ENCODE results near the gene EGFL7.

EGFL7 gene

GRCh38 chr9:136694163-136694871 lies 31.6 kb downstream of the EGFL7 start:
- WGBS, 2 experiments, result 55 to 58% methylated on average over 32 of the region's 32 CpGs
- no peak overlapping the region for H3K4me3 ChIP-seq (ENCODE audit: insufficient read depth, low read depth, low read length)
- H3K4me1 ChIP-seq (ENCODE audit: control insufficient read depth, insufficient read depth, low read length), result peaks cover 18% of the 10 kb centered on the region
- H3K9me3 ChIP-seq (ENCODE audit: control insufficient read depth, low read length), result no peaks in the 10 kb centered on the region
- peaks cover under 1% of the 10 kb centered on the region for H3K27me3 ChIP-seq (ENCODE audit: control insufficient read depth, insufficient read depth, low read length, poor library complexity, severe bottlenecking)
- H3K36me3 ChIP-seq (ENCODE audit: control insufficient read depth, insufficient read depth, low read length), result no peaks in the 10 kb centered on the region
- no peak overlapping the region for H3K27ac ChIP-seq (ENCODE audit: insufficient read depth, low read depth, low read length, poor library complexity, severe bottlenecking)

GRCh38 chr9:136694872-136695247 lies 32.1 kb downstream of the EGFL7 start:
- Histone ChIP-seq H3K27me3 (ENCODE audit: control insufficient read depth, insufficient read depth, low read length, poor library complexity, severe bottlenecking) (no peaks in the 10 kb centered on the region), H3K27ac (ENCODE audit: insufficient read depth, low read depth, low read length, poor library complexity, severe bottlenecking) (no peak overlapping the region), H3K9me3 (ENCODE audit: control insufficient read depth, low read length) (no peaks in the 10 kb centered on the region), H3K4me1 (ENCODE audit: control insufficient read depth, insufficient read depth, low read length) (peaks cover 18% of the 10 kb centered on the region), H3K4me3 (ENCODE audit: insufficient read depth, low read depth, low read length) (no peak overlapping the region), H3K36me3 (ENCODE audit: control insufficient read depth, insufficient read depth, low read length) (no peaks in the 10 kb centered on the region)
- 93 to 96% methylated on average over 10 to 11 of the region's 11 CpGs for WGBS, 2 experiments

- Histone ChIP-seq H3K4me3 (ENCODE audit: insufficient read depth, low read depth, low read length) (no peak overlapping the region), H3K27ac (ENCODE audit: insufficient read depth, low read depth, low read length, poor library complexity, severe bottlenecking) (no peak overlapping the region), H3K4me1 (ENCODE audit: control insufficient read depth, insufficient read depth, low read length) (peaks cover 18% of the 10 kb centered on the region), H3K27me3 (ENCODE audit: control insufficient read depth, insufficient read depth, low read length, poor library complexity, severe bottlenecking) (no peaks in the 10 kb centered on the region), H3K36me3 (ENCODE audit: control insufficient read depth, insufficient read depth, low read length) (no peaks in the 10 kb centered on the region), H3K9me3 (ENCODE audit: control insufficient read depth, low read length) (no peaks in the 10 kb centered on the region)
- 90% methylated on average over 10 of the region's 10 CpGs for WGBS, 2 experiments
Measured at GRCh38 chr9:136695435-136695895, 32.7 kb downstream of the EGFL7 start.

GRCh38 chr9:136695955-136696354 lies 33.2 kb downstream of the EGFL7 start:
- Histone ChIP-seq H3K27me3 (ENCODE audit: control insufficient read depth, insufficient read depth, low read length, poor library complexity, severe bottlenecking) (peaks cover 2% of the 10 kb centered on the region), H3K27ac (ENCODE audit: insufficient read depth, low read depth, low read length, poor library complexity, severe bottlenecking) (no peak overlapping the region), H3K4me3 (ENCODE audit: insufficient read depth, low read depth, low read length) (no peak overlapping the region), H3K36me3 (ENCODE audit: control insufficient read depth, insufficient read depth, low read length) (no peaks in the 10 kb centered on the region), H3K9me3 (ENCODE audit: control insufficient read depth, low read length) (no peaks in the 10 kb centered on the region), H3K4me1 (ENCODE audit: control insufficient read depth, insufficient read depth, low read length) (peaks cover 18% of the 10 kb centered on the region)
- 89 to 90% methylated on average over 23 of the region's 23 CpGs for WGBS, 2 experiments

GRCh38 chr9:136696502-136696901 lies 33.8 kb downstream of the EGFL7 start:
- H3K4me3 ChIP-seq (ENCODE audit: insufficient read depth, low read depth, low read length), result no peak overlapping the region
- H3K27ac ChIP-seq (ENCODE audit: insufficient read depth, low read depth, low read length, poor library complexity, severe bottlenecking), result no peak overlapping the region
- no peaks in the 10 kb centered on the region for H3K36me3 ChIP-seq (ENCODE audit: control insufficient read depth, insufficient read depth, low read length)
- peaks cover 14% of the 10 kb centered on the region for H3K4me1 ChIP-seq (ENCODE audit: control insufficient read depth, insufficient read depth, low read length)
- peaks cover 8% of the 10 kb centered on the region for H3K27me3 ChIP-seq (ENCODE audit: control insufficient read depth, insufficient read depth, low read length, poor library complexity, severe bottlenecking)
- no peaks in the 10 kb centered on the region for H3K9me3 ChIP-seq (ENCODE audit: control insufficient read depth, low read length)
- 91% methylated on average over 9 of the region's 9 CpGs for WGBS, 2 experiments

GRCh38 chr9:136697146-136697820 lies 34.6 kb downstream of the EGFL7 start:
- no peak overlapping the region for H3K4me3 ChIP-seq (ENCODE audit: insufficient read depth, low read depth, low read length)
- WGBS, 2 experiments, result 88 to 89% methylated on average over 23 of the region's 23 CpGs
- peaks cover 11% of the 10 kb centered on the region for H3K27me3 ChIP-seq (ENCODE audit: control insufficient read depth, insufficient read depth, low read length, poor library complexity, severe bottlenecking)
- no peaks in the 10 kb centered on the region for H3K36me3 ChIP-seq (ENCODE audit: control insufficient read depth, insufficient read depth, low read length)
- H3K4me1 ChIP-seq (ENCODE audit: control insufficient read depth, insufficient read depth, low read length), result peaks cover 6% of the 10 kb centered on the region
- H3K9me3 ChIP-seq (ENCODE audit: control insufficient read depth, low read length), result no peaks in the 10 kb centered on the region
- no peak overlapping the region for H3K27ac ChIP-seq (ENCODE audit: insufficient read depth, low read depth, low read length, poor library complexity, severe bottlenecking)

- no peak overlapping the region for H3K4me3 ChIP-seq (ENCODE audit: insufficient read depth, low read depth, low read length)
- peaks cover 11% of the 10 kb centered on the region for H3K27me3 ChIP-seq (ENCODE audit: control insufficient read depth, insufficient read depth, low read length, poor library complexity, severe bottlenecking)
- no peak overlapping the region for H3K27ac ChIP-seq (ENCODE audit: insufficient read depth, low read depth, low read length, poor library complexity, severe bottlenecking)
- no peaks in the 10 kb centered on the region for H3K36me3 ChIP-seq (ENCODE audit: control insufficient read depth, insufficient read depth, low read length)
- H3K9me3 ChIP-seq (ENCODE audit: control insufficient read depth, low read length), result no peaks in the 10 kb centered on the region
- H3K4me1 ChIP-seq (ENCODE audit: control insufficient read depth, insufficient read depth, low read length), result peaks cover 3% of the 10 kb centered on the region
- 91 to 93% methylated on average over 20 of the region's 20 CpGs for WGBS, 2 experiments
Measured at GRCh38 chr9:136697821-136698526, 35.3 kb downstream of the EGFL7 start.

GRCh38 chr9:136698635-136699246 lies 36.0 kb downstream of the EGFL7 start:
- no peaks in the 10 kb centered on the region for H3K9me3 ChIP-seq (ENCODE audit: control insufficient read depth, low read length)
- no peaks in the 10 kb centered on the region for H3K36me3 ChIP-seq (ENCODE audit: control insufficient read depth, insufficient read depth, low read length)
- peaks cover 11% of the 10 kb centered on the region for H3K27me3 ChIP-seq (ENCODE audit: control insufficient read depth, insufficient read depth, low read length, poor library complexity, severe bottlenecking)
- H3K4me1 ChIP-seq (ENCODE audit: control insufficient read depth, insufficient read depth, low read length), result peaks cover 3% of the 10 kb centered on the region
- WGBS, 2 experiments, result 91 to 92% methylated on average over 10 to 11 of the region's 11 CpGs
- H3K4me3 ChIP-seq (ENCODE audit: insufficient read depth, low read depth, low read length), result no peak overlapping the region
- no peak overlapping the region for H3K27ac ChIP-seq (ENCODE audit: insufficient read depth, low read depth, low read length, poor library complexity, severe bottlenecking)

GRCh38 chr9:136700304-136700703 lies 37.6 kb downstream of the EGFL7 start:
- Histone ChIP-seq H3K4me3 (ENCODE audit: insufficient read depth, low read depth, low read length) (no peak overlapping the region), H3K27ac (ENCODE audit: insufficient read depth, low read depth, low read length, poor library complexity, severe bottlenecking) (no peak overlapping the region), H3K4me1 (ENCODE audit: control insufficient read depth, insufficient read depth, low read length) (peaks cover 3% of the 10 kb centered on the region), H3K36me3 (ENCODE audit: control insufficient read depth, insufficient read depth, low read length) (no peaks in the 10 kb centered on the region), H3K27me3 (ENCODE audit: control insufficient read depth, insufficient read depth, low read length, poor library complexity, severe bottlenecking) (peaks cover 11% of the 10 kb centered on the region), H3K9me3 (ENCODE audit: control insufficient read depth, low read length) (no peaks in the 10 kb centered on the region)
- WGBS, 2 experiments, result 93% methylated on average over 13 of the region's 13 CpGs
